ENCODE results near the gene DDX47.
A peak's percentile ranks its signal among the peaks of the same experiment; 100 is the strongest.

- TF ChIP-seq CTCF (conservative IDR thresholded peaks at IDR 0.05; ENCODE audit: low read depth, low read length) = no peak
- TF ChIP-seq CEBPB (IDR thresholded peaks at IDR 0.05; ENCODE audit: low read depth, low read length) = no peak
- 0 out of 2 replicates have a peak, but pooled peaks have one; percentile 24 for TF ChIP-seq POLR2A (IDR thresholded peaks at IDR 0.05; ENCODE audit: low read depth, low read length)
- TF ChIP-seq USF2 (IDR thresholded peaks at IDR 0.05; ENCODE audit: low read depth, low read length) = peak; percentile 64
- TF ChIP-seq RAD21 (IDR thresholded peaks at IDR 0.05; ENCODE audit: low read length) = no peak
- peak; percentile 34; the same call in 1 of the 2 replicates for TF ChIP-seq MAZ (IDR thresholded peaks at IDR 0.05; ENCODE audit: borderline replicate concordance, low read depth, low read length)
- no peak for TF ChIP-seq CHD1 (IDR thresholded peaks at IDR 0.05; ENCODE audit: low read depth, low read length)
- TF ChIP-seq MAFK (IDR thresholded peaks at IDR 0.05; ENCODE audit: low read depth, low read length) = no peak
- no peak for TF ChIP-seq RCOR1 (IDR thresholded peaks at IDR 0.05; ENCODE audit: insufficient replicate concordance, low read length)
- TF ChIP-seq RFX5 (IDR thresholded peaks at IDR 0.05; ENCODE audit: low read depth, low read length) = no peak
- no peak for TF ChIP-seq ELK1 (IDR thresholded peaks at IDR 0.05; ENCODE audit: borderline replicate concordance, low read depth, low read length)
- peak; percentile 51 for TF ChIP-seq BHLHE40 (IDR thresholded peaks at IDR 0.05; ENCODE audit: low read depth, low read length)
Measured at GRCh38 chr12:12803186-12803585, 10.0 kb upstream of the DDX47 start.
